ENCODE data around the gene ATXN7L1. TPM values are rescaled to one million over a fixed set of nuclear protein-coding genes. Genes with fewer than 3 reads are reported as not detected.

Gene ATXN7L1
- total and polyA plus RNA-seq, 2 of the 8 experiments (the other 6 are each of a cell fraction or from before 2014, with no cell fraction given), result 14.3 to 34.0 TPM

DNA sequence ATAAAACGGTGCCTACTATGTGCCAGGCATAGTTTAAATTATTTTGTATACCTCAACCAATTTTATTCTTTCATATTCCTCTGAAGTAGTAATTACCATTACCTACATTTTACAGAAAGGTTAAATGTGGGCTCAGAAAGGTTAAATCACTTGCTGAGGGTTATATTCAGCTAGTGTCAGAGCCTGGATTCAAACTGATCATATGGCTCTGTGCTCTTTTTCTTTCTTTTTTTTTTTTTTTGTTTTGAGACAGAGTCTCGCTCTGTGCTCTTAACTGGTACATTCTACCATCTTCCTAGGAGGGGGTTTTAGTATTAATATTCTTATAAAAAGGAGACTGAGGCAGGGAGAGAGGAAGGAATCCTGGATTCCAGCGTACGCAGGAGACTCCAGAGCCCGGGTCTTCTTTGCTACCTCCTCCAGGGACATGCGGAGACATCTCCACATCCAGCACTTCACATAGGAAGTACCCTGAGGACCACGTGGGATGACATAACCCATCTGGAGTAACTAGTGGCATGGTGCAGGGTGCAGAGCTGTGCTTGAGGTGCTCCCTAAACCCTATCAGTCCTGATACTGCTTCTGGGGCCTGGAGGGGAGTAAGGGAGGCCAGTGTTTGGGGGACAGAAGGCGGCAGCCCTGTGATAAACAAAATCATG lies 29.6 kb upstream of the ATXN7L1 start:
- no peak for DNase-seq (ENCODE audit: low read depth in 1 of 2, low spot score in 2 of 2)
- FAIRE-seq, result peak; percentile 60
- 63% methylated on average over 7 of the region's 8 CpGs; no CpG with 5 or more reads in 1 of the 2 experiments for WGBS, 2 experiments (ENCODE audit: extremely low coverage in 1 of 2, insufficient coverage in 1 of 2, insufficient read length in 1 of 2, insufficient replicate concordance in 2 of 2, low coverage in 1 of 2, low lambda C conversion rate in 2 of 2, missing lambda C conversion rate in 1 of 2)
- no peak for TF ChIP-seq CBX5 (IDR thresholded peaks at IDR 0.05; ENCODE audit: low read depth, low read length)
- TF ChIP-seq EGR1 (IDR thresholded peaks at IDR 0.05; ENCODE audit: borderline replicate concordance, low read depth, low read length), result no peak
- no peak for TF ChIP-seq RXRA (IDR thresholded peaks at IDR 0.05; ENCODE audit: insufficient read depth, low read depth, low read length)
- no peak for TF ChIP-seq POLR2AphosphoS5 (IDR thresholded peaks at IDR 0.05; ENCODE audit: low read depth, low read length)
- TF ChIP-seq, protein P1, sequence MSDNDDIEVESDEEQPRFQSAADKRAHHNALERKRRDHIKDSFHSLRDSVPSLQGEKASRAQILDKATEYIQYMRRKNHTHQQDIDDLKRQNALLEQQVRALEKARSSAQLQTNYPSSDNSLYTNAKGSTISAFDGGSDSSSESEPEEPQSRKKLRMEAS (IDR thresholded peaks at IDR 0.05), result peak; percentile 64
- no peak for TF ChIP-seq BCL11A (IDR thresholded peaks at IDR 0.05; ENCODE audit: low read depth in 2 of 2, low read length in 2 of 2)
- TF ChIP-seq YY1 (IDR thresholded peaks at IDR 0.05; ENCODE audit: low read depth, low read length), result no peak
- TF ChIP-seq, protein P2, sequence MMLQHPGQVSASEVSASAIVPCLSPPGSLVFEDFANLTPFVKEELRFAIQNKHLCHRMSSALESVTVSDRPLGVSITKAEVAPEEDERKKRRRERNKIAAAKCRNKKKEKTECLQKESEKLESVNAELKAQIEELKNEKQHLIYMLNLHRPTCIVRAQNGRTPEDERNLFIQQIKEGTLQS (IDR thresholded peaks at IDR 0.05; ENCODE audit: insufficient read depth, low read depth, low read length), result no peak
- TF ChIP-seq, protein P3, sequence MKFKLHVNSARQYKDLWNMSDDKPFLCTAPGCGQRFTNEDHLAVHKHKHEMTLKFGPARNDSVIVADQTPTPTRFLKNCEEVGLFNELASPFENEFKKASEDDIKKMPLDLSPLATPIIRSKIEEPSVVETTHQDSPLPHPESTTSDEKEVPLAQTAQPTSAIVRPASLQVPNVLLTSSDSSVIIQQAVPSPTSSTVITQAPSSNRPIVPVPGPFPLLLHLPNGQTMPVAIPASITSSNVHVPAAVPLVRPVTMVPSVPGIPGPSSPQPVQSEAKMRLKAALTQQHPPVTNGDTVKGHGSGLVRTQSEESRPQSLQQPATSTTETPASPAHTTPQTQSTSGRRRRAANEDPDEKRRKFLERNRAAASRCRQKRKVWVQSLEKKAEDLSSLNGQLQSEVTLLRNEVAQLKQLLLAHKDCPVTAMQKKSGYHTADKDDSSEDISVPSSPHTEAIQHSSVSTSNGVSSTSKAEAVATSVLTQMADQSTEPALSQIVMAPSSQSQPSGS (IDR thresholded peaks at IDR 0.05; ENCODE audit: low read length), result no peak

More for the DNA sequence above, 29.6 kb upstream of the ATXN7L1 start:
- peak overlapping the region; percentile 72 for H3K4ac ChIP-seq (replicated peaks; ENCODE audit: insufficient read length, low read depth, low read length)
- peak overlapping the region; percentile 13; the same call in 1 of the 2 replicates for H2BK15ac ChIP-seq (ENCODE audit: low read length)
- peak overlapping the region; percentile 66; the same call in 1 of the 2 replicates for H2AK5ac ChIP-seq (ENCODE audit: low read depth, low read length)
- H3K23ac ChIP-seq (ENCODE audit: insufficient read length), result no peak overlapping the region
- no peaks in the 10 kb centered on the region for H3K79me1 ChIP-seq (ENCODE audit: low read depth, low read length)
- no peak overlapping the region; the same call in 1 of the 2 replicates for H2AFZ ChIP-seq (ENCODE audit: low read length)
- no peak overlapping the region for H3K9ac ChIP-seq (replicated peaks in 1 of 4; ENCODE audit: extremely low read depth in 1 of 4, low read depth in 3 of 4, low read length in 3 of 4)
- peak overlapping the region; percentile 60 for H3K4me2 ChIP-seq (ENCODE audit: insufficient read depth in 1 of 2, low read depth in 2 of 2, low read length in 2 of 2)
- peak overlapping the region in 1 of 4 experiments; percentile 39; a peak in 1 of 8 replicates for H3K4me3 ChIP-seq (ENCODE audit: extremely low read depth in 1 of 4, insufficient read depth in 2 of 4, low read depth in 3 of 4, low read length in 4 of 4)
- H3K27ac ChIP-seq (ENCODE audit: low read depth, low read length), result no peak overlapping the region
- H2BK120ac ChIP-seq (replicated peaks; ENCODE audit: low read depth, low read length), result peak overlapping the region; percentile 17
- no peaks in the 10 kb centered on the region for H4K20me1 ChIP-seq (replicated peaks in 1 of 2; ENCODE audit: control insufficient read depth in 1 of 2, insufficient read depth in 2 of 2, low read length in 2 of 2)
- peak overlapping the region; percentile 94; the same call in 1 of the 2 replicates for H2BK20ac ChIP-seq (ENCODE audit: low read length)
- CTCF ChIA-PET (ENCODE audit: partially characterized antibody), result interaction anchor here (0.7 to 1.6 kb wide), 8 partner anchors 11 to 251 kb away, joined by 3 to 8 read pairs (median 4); no protein-coding TSS in a partner anchor
- H3K36me3 ChIP-seq (ENCODE audit: control insufficient read depth in 2 of 4, insufficient read depth in 4 of 4, low read length in 3 of 4), result peaks cover 0 to 10% (median 3%) of the 10 kb centered on the region in 4 experiments; a peak in 2 of 8 replicates
- H4K8ac ChIP-seq (ENCODE audit: extremely low read depth, insufficient read depth, low read length), result no peak overlapping the region
- peak overlapping the region; percentile 36 for H4K91ac ChIP-seq (replicated peaks; ENCODE audit: insufficient read length, low read length)
- peak overlapping the region; percentile 90; the same call in 1 of the 2 replicates for H2BK5ac ChIP-seq (ENCODE audit: low read depth, low read length)
- H2BK12ac ChIP-seq (ENCODE audit: low read depth, low read length), result peak overlapping the region; percentile 72
- peak overlapping the region; percentile 81 for H3K18ac ChIP-seq (ENCODE audit: extremely low read depth, low read length)
- no peak overlapping the region for H3K14ac ChIP-seq (ENCODE audit: insufficient read length)
- no peak overlapping the region for H3K56ac ChIP-seq (replicated peaks; ENCODE audit: insufficient read length, low read depth, low read length)
- peaks cover 3% of the 10 kb centered on the region in 2 experiments; a peak in 2 of 4 replicates for H3K9me3 ChIP-seq (ENCODE audit: insufficient read depth in 2 of 2, low read depth in 1 of 2, low read length in 1 of 2)
- peaks cover 0 to 17% of the 10 kb centered on the region in 2 experiments; a peak in 2 of 4 replicates for H3K79me2 ChIP-seq (ENCODE audit: control insufficient read depth in 1 of 2, insufficient read depth in 2 of 2, low read length in 2 of 2)
- POLR2A ChIA-PET (ENCODE audit: partially characterized antibody), result interaction anchor here (0.9 to 1.4 kb wide), 6 partner anchors 9 to 375 kb away, joined by 3 to 4 read pairs (median 3); no protein-coding TSS in a partner anchor
- H3K23me2 ChIP-seq (ENCODE audit: low read depth, low read length), result no peaks in the 10 kb centered on the region
- H4K5ac ChIP-seq (ENCODE audit: insufficient read length, low read depth, low read length), result no peak overlapping the region
- H3K4me1 ChIP-seq (replicated peaks in 1 of 4; ENCODE audit: control insufficient read depth in 3 of 4, insufficient read depth in 4 of 4, low read length in 3 of 4), result peaks cover 3 to 11% (median 9%) of the 10 kb centered on the region in 4 experiments; a peak in 5 of 7 replicates
- H3K27me3 ChIP-seq (replicated peaks in 1 of 4; ENCODE audit: control insufficient read depth in 3 of 4, extremely low read depth in 1 of 4, insufficient read depth in 3 of 4, low read length in 3 of 4), result no peaks in the 10 kb centered on the region

Data from H1 (cell line).